ENCODE measurements around the gene RASAL1.

RASAL1 gene

GRCh38 chr12:113162102-113163029 lies 26.8 kb upstream of the RASAL1 start:
- peak; percentile 26 for DNase-seq

- DNase-seq = peak; percentile 17
These were observed 26.0 kb upstream of the RASAL1 start for GRCh38 chr12:113161415-113162016.

- DNase-seq = no peak
These were observed 24.4 kb upstream of the RASAL1 start for GRCh38 chr12:113159937-113160336.

- no peak for DNase-seq
These were observed 23.1 kb upstream of the RASAL1 start for GRCh38 chr12:113158439-113159203.

- DNase-seq = no peak
These were observed 21.8 kb upstream of the RASAL1 start for GRCh38 chr12:113157218-113157859.

GRCh38 chr12:113155646-113156045 lies 20.1 kb upstream of the RASAL1 start:
- DNase-seq = no peak

- no peak for DNase-seq
These were observed 19.5 kb upstream of the RASAL1 start for GRCh38 chr12:113155060-113155459.

GRCh38 chr12:113154351-113154973 lies 18.9 kb upstream of the RASAL1 start:
- peak; percentile 16 for DNase-seq

- DNase-seq = peak; percentile 78
These were observed 17.6 kb upstream of the RASAL1 start for GRCh38 chr12:113152835-113153814.

- no peak for DNase-seq
These were observed 16.8 kb upstream of the RASAL1 start for GRCh38 chr12:113152196-113152834.

GRCh38 chr12:113151655-113152054 lies 16.1 kb upstream of the RASAL1 start:
- no peak for DNase-seq

GRCh38 chr12:113149361-113150150 lies 14.0 kb upstream of the RASAL1 start, which contains the start of gene CFAP73:
TSS of gene CFAP73 (plus strand) at chr12:113149724. CDS start at chr12:113149858, 134 bp downstream.
- DNase-seq = peak; percentile 89

GRCh38 chr12:113146999-113147398 lies 11.4 kb upstream of the RASAL1 start:
- DNase-seq = no peak

GRCh38 chr12:113145720-113146551 lies 10.4 kb upstream of the RASAL1 start:
- no peak for DNase-seq

GRCh38 chr12:113144806-113145205 lies 9.2 kb upstream of the RASAL1 start:
- no peak for DNase-seq

GRCh38 chr12:113143959-113144358 lies 8.4 kb upstream of the RASAL1 start:
- no peak for DNase-seq

GRCh38 chr12:113142886-113143332 lies 7.3 kb upstream of the RASAL1 start:
- DNase-seq = no peak

- DNase-seq = no peak
These were observed 6.8 kb upstream of the RASAL1 start for GRCh38 chr12:113142173-113142885.

Measured in EL (cell line).